ENCODE measurements around the gene DNAJC10.
"Not testable (repeated sequence)": the region's sequence is repeated elsewhere in the genome, so short reads cannot be mapped to it uniquely, and the experiment has no call there.

Gene DNAJC10

DNA sequence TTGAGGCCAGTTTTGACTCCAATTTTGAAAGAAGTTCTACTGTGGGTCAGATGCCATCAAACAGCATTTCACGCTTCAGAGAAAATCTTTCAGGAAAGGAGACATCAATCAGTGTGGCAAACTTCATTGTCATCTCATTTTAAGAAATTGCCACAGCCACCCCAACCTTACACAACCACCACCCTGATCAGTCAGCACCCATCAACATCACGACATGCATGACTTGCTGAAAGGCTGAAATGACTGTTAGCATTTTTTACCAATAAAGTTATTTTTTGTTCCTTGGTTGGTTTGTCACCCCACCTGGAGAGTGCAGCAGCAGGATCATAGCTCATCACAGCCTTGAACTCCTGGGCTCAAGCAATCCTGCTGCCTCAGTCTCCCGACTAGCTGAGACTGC lies 10.4 kb downstream of the DNAJC10 start:
- no peak for DNase-seq

DNA sequence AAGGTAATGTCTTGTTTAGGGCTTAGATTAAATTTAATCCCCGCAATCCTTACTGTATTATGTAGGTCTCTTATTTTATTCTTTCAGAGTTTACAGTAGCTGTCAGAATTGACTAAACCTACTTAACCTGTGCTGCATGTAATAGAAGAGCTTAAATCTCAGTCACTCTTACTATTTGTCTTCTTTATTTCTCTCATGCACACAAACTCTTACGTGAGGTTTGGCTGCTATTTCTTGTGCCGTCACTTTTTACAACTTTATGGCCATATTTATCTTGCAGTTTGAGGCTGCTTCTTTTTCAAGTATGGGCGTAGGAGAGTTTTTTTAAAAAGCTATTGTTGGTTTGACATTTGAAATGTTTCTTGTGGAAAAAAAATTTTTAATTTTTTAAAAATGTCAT lies 12.0 kb downstream of the DNAJC10 start:
- DNase-seq: no peak

DNA sequence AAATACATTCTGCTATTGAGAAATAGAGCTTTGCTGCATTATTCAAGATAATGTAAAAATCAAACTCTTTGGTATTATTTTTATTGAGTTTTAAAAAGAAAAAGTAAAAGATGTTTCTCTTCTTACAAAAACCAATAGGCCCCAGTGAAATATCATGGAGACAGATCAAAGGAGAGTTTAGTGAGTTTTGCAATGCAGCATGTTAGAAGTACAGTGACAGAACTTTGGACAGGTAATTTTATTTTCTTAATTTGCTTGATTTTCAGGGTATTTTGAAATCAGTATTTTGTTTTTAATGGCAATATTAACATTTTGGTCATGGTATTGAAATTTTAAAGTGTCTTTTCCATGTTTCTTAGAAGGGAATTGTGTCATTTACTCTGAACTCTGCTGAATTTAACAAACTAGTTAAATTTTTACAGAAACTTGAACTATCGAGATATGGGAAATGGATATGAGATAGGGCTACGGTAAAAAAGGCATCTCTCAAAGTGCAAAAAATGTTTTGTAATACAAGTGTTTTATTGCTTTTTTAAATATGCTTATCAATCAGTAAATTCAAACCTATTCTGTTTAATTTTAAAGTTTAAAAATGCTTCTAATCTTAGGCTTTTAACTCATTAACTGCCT lies 13.8 kb downstream of the DNAJC10 start:
- DNase-seq: no peak

DNA sequence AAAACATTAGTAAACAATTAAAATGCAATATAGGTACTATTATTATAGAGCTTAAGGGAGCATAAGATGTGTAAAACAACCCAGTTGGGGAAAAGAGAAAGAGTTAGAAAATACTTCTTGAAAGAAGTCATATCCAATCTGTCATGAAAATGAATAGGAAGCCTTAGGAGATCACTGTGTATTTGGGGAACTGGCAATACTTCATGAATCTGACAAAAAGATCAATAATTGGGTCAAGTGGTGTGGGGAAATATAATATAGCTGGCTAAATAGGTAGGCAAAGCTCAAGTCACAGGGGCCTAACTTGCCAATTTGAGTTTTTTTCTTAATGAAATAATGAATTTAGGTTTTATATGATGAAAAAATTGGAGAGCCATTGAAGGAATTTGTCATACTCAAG lies 14.4 kb downstream of the DNAJC10 start:
- DNase-seq: no peak

DNA sequence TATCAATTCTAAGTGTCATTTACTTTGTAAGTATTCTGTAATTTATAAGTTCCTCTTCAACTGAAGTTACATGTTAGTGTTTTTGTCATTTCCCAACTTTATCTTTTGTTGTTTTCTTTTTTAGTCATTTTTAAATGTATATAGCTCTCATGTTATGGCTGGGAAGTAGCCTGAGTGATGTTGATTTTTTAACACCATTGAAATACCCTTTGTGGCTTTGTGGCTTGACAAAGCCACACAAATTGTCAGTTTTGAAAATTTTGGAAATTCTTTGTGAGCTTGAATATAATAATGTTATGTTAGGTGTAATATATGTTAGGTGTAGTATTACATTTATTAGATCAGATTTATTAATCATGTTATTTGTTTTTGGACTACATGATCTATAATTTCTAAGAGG lies 16.7 kb downstream of the DNAJC10 start:
- no peak for DNase-seq

DNA sequence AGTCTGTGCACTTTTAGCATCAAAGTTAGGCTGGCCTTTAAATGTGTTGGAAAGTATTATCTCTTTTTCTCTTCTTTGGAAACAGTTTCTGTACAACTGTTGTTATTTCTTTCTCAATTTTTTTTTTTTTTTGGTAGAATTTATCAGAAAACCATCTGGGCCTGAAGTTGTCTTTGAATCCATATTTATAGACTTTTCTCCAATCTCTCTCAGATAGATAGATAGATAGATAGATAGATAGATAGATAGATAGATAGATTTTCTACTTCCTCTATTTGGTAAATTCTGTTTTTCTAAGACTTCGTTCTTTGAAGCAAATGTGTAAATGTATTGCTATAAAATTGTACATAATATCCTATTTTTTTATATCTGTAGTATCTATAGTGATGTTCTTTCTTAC lies 17.5 kb downstream of the DNAJC10 start:
- no peak for DNase-seq

DNA sequence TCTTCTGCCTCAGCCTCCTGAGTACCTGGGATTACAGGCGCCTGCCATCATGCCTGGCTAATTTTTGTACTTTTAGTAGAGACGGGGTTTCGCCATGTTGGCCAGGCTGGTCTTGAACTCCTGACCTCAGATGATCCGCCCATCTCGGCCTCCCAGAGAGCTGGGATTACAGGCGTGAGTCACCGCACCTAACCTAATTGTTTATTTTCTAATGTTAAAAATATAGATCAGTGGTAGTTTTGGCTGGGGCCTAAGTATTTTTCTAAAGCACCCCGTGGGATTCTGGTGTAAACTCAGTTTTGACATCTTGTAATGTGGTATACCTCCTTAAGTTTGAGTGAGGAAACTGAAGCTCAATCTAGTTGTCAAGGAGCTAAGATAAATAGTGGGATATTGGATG lies 20.8 kb downstream of the DNAJC10 start:
- DNase-seq: not testable (repeated sequence)

DNA sequence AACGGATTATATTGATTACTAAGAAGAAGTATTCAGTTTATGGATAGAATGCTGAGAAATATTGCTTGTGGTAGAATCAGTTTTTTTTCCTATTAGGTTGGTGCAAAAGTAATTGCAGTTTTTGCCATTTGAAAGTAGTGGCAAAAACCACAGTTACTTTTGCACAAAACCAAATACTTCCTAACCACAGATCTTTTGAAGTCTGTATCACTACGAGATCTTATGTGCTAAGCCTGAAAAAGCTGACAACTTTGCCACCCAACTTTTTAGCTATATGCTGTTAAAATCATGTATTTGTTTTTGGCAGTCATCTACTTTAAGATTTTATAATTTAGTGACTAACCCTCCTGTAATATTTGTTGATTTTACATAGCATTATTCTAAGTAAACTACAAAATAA lies 24.6 kb downstream of the DNAJC10 start:
- no peak for DNase-seq

DNA sequence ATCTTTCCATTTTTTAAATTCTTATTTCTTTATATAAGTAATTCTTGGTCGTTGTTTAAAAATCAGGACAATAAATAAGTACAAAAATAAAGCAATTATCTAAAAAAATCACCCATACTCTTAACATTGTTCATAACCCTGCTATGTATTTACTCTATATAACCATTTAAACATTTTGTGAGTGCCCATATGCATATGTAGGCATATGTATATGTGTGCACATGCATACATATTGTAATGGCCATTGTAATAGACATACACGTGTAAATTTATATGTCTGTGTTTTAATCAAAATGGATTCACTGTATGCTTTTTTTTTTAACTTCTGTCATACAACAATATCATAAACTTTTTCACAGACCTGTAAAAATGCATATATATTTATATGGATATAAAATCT lies 25.6 kb downstream of the DNAJC10 start:
- no peak for DNase-seq

DNA sequence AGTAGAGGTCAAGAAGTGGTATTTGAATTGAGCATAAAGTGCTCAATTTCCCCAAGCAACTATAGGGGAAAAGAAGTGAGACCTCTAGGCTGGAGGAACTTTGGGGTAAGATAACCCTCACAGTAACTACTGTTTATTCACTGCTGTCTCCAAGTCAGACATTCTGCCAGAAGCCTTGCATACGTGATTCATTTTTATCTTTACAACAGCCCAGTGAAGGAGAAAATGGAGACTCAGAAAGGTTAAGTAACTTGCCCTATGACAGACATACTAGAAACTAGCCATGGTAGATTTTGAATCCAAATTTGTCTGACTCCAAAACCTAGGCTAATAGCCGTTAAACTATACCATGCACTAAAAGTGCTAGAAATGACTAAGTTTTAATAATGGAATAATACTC lies 28.4 kb downstream of the DNAJC10 start:
- no peak for DNase-seq

DNA sequence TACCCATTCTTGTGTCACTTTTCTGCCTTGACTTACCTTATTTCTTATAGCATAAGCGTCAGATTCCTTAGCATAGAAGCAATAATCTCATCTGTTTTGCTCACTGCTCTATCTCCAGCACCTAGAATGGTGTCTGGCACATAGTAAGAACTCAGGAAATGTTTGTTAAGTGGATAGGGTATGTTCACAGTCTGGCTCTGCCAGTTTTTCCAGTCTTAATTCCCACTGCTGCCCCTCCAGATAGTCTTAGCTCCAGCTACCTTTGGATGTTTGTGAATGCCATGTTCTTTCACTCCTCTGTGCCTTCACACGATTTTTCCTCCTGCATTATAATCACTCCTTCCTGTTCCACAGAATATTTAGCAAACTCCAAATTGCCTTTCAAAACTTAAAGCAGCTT lies 29.0 kb downstream of the DNAJC10 start:
- DNase-seq: no peak

DNA sequence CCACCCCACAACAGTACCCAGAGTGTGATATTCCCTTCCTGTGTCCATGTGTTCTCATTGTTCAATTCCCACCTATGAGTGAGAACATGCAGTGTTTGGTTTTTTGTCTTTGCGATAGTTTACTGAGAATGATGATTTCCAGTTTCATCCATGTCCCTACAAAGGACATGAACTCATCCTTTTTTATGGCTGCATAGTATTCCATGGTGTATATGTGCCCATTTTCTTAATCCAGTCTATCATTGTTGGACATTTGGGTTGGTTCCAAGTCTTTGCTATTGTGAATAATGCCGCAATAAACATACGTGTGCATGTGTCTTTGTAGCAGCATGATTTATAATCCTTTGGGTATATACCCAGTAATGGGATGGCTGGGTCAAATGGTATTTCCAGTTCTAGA lies 29.8 kb downstream of the DNAJC10 start:
- not testable (repeated sequence) for DNase-seq

DNA sequence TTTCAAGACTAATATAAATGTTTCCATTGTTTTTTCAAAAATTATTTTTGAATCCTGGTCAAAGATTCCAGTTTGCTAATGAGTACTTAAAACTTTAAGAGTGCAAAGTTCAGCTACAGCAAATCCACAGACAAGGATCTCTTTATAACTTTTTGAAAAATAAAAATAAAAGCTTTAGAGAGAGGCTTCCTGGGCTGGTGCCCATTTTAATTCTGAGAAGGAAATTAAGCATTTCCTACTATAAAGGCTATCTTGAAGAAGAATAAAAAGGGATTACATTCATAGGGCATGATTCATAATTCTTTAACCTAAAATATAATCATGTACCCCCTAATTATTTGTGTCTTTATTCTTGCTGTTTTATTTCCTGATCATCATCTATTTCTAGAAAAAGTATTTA lies 38.2 kb downstream of the DNAJC10 start:
- DNase-seq: no peak

DNA sequence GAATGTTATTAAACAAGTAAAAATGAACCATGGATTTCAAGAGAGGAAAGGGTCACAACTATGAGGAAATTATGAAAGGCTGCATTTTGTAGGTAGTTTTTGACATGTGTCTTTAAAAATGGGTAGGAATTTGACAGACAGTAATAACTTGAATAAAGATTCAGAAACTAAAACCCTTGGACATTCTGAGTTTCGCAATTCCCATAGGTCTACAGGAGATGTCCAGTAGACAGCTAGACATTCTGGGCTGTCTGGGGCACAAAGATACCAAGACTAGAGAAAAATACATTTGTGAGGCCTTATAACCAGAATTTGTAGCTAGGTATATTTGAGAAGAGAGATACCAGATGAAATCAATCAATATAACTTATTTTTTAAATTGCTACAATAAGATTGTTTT lies 42.3 kb downstream of the DNAJC10 start:
- DNase-seq: no peak

DNA sequence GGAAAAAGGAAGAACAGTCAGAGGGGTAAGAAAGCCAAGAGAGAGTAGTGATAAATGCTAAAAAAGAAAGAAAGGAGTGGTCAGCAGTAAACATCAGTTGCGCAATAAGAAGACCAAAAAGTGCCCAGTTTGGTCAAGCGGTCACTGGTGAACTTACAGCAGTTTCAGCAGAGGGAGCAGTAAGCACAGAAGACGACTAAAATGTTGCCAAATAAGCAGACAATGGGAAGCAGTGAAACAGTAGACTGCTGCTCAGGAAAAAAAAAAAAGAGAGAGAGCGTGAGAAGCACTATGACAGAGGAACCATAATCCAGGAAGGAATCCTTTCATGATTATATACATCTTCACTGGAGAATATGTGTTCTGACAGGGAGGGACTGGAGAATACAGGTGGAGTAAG lies 45.8 kb downstream of the DNAJC10 start:
- DNase-seq: no peak

DNA sequence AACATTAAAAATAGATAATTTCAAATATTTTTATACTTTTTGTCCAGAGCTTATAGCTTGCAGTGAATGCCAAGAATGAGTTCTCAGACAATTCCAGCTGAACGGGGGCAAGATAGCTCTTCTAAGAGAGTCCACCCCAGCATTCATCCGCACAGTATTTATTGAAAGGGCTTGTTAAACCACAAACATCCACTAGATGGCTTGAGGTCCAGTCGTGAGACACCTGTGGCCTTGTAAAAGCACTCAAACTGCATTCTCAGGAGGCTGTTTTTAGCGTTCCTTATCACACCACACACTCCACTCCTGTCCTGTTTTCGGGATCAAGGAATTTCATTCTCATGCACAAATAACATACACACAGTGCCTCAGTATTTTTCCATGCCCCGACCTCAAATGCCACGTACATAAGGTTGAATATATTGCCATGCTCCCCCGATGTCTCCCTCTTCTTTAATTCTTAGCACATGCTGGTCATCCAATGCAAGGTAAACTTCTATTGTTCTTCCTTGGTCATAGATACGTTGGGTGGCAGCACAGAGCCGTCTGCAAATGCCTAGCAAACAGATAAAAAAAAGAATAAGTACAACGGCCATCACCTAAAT lies 47.4 kb downstream of the DNAJC10 start:
- no peak for DNase-seq

DNA sequence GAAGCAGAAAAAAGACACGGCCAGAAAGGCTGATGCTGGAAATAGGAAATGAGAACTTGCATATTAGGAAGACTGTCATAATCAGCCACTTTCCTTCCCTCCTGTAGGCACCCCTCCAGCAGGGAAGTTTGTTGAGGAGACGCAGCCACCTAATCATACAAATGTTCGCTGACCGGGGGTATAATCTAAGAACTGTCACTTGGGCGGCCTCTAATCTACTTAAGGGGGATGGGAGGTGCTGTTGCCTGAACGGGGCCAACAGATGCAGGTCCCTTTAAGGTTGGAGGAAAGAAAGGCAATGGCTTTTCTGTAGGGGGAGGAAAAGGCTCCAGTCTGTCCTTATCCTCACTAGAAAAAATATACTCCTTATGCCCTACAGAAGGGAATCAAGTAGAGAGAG lies 50.6 kb downstream of the DNAJC10 start:
- DNase-seq: no peak

DNA sequence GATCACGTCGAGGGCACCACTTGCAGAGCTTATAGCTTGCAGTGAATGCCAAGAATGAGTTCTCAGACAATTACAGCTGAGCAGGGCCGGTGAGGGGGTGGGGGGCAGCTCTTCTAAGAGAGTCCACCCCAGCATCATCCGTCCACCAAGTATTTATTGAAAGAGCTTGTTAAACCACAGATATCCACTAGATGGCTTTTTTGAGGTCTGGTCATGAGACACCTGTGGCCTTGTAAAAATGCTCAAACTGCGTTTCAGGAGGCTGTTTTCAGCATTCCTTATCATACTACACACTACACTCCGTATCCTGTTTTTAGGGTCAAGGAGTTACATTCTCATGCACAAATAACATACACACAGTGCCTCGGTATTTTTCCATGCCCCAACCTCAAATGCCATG lies 51.5 kb downstream of the DNAJC10 start:
- DNase-seq: no peak

DNA sequence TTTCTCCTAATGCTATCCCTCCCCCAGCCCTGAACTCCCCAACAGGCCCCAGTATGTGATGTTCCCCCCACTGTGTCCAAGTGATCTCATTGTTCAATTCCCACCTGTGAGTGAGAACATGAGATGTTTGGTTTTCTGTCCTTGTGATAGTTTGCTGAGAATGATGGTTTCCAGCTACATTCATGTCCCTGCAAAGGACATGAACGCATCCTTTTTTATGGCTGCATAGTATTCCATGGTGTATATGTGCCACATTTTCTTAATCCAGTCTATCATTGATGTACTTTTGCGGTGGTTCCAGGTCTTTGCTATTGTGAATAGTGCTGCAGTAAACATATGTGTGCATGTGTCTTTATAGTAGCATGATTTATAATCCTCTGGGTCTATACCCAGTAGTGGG lies 52.9 kb downstream of the DNAJC10 start:
- not testable (repeated sequence) for DNase-seq

DNA sequence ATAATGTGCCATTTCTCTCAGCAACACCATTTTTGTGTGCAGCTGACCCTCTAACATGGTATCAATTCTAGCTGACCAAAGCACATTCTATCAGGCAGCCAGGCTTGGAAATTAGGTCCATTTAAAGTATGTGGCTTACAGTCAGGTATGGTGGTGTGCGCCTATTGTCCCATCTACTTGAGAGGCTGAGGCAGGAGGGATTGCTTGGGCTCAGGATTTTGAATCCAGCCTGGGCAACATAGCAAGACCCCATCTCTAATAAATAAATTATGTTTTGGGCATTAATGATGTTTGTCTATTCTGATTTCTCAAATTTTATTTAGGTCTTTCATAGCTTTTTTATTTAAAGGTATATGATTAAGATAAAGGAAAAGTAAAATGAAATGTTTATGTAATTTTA lies 63.3 kb downstream of the DNAJC10 start:
- no peak for DNase-seq

DNA sequence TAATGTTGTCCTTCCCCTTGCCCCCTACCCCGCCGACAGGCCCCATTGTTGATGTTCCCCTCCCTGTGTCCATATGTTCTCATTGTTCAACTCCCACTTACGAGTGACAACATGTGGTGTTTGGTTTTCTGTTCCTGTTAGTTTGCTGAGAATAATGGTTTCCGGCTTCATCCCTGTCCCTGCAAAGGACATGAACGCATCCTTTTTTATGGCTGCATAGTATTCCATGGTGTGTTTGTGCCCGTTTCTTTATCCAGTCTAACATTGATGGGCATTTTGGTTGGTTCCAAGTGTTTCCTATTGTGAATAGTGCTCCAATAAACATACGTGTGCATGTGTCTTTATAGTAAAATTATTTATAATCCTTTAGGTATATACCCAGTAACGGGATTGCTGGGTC lies 65.0 kb downstream of the DNAJC10 start:
- DNase-seq: not testable (repeated sequence)

DNA sequence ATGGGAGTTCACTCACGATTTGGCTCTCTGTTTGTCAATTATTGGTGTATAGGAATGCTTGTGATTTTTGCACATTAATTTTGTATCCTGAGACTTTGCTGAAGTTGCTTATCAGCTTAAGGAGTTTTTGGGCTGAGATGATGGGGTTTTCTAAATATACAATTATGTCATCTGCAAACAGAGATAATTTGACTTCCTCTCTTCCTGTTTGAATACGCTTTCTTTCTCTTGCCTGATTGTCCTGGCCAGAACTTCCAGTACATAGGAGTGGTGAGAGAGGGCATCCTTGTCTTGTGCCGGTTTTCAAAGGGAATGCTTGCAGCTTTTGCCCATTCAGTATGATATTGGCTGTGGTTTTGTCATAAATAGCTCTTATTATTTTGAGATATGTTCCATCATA lies 66.6 kb downstream of the DNAJC10 start:
- not testable (repeated sequence) for DNase-seq

DNA sequence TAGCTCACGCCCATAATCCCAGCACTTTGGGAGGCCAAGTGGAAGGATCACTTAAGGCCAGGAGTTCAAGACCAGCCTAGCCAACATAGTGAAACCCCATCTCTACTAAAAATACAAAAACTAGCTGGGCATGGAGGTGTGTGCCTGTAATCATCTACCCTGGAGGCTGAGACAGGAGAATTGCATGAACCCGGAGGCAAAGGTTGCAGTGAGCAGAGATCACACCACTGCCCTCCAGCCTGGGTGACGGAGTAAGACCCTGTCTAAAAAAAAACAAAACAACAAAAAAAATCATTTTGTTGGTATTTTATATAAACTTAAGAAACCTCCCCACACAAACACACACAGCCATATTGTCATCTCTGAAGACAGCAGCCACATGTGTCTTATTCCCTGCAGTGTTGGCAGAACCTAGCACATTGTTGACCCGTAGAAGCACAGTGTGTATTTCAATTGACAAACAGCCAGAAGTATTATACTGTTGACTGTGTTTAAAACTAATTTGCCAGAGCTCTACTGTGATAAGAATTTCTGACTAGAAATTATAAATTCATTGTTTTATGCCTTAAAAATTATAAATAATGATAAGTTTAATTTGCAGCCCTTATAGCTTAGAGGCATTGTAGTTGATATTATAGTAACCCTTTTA lies 68.1 kb downstream of the DNAJC10 start:
- no peak for DNase-seq

DNA sequence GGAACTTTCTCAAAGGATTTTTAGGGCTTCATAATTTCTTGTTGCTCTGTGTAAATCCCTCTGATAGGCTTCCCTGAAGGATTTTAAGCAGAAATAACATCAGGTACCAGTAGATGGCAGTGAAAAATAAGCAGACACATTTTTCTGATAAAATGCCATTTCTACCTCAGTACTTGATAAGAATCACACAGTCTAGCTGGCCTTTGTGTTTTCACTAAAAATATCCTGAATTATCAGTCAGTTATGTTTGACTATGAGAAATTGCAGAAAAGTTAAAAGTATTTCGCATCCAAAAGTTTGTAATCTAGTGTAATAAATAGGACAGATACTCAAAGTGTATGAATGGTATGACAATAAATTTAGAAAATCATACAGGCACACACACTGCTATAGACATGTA lies 68.7 kb downstream of the DNAJC10 start:
- DNase-seq: no peak

DNA sequence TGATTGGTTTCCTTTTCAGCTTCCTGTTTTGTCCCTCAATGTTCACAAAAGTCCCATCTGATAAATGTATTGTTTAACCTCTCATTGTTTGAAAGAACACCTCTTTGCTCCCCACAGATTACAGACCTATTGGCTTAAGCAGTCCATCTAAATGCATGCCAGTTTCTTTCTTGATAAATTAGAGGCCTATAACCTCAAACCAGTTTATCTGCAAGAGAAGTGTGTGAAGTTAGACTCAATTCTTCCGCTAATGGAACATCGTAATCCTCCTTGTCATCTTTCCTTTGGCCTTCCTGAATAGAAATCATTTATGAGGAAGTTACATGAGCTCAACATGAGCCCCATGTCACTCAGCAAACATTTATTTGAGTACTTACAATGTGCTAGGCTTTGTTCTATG lies 76.4 kb downstream of the DNAJC10 start:
- DNase-seq: no peak
